Stimulated activated naive CD4-positive, alpha-beta T cell treated with Interleukin-2 at 50 U/mL for 16 hours (primary cell): Measurements from ENCODE around the gene SPTAN1.
"Not testable (repeated sequence)": the region's sequence is repeated elsewhere in the genome, so short reads cannot be mapped to it uniquely, and the experiment has no call there.

ENCODE experiments used
- DNase-seq: peaks from one replicate; lab custom pipeline; 2025; lab: John Stamatoyannopoulos, UW

SPTAN1 gene

DNA sequence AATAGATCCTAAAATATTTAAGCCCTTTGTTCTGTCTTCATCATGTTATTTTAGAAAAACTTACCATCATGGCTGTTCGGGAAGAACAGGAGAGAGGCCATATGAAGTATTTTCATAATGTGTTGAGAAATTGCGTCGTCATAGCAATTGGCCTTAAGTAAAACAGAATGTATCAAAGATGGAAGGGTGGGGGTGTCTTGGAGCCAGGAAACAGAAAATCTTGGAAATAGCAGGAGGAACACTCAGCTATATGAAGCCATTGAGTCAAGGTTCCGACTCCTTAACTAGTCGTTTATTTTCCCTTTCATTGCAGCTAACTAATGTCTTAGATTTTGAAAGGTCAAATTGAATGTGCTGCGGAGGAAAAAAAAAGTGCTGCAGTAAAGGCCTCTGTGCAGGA is 1.3 kb downstream of the SPTAN1 start:
- no peak for DNase-seq

GRCh38 chr9:128554155-128554862 is 1.9 kb downstream of the SPTAN1 start:
- DNase-seq = peak; percentile 34

- no peak for DNase-seq
These were observed 2.9 kb downstream of the SPTAN1 start for GRCh38 chr9:128555180-128555721.

GRCh38 chr9:128556276-128556675 is 3.9 kb downstream of the SPTAN1 start:
- no peak for DNase-seq

DNA sequence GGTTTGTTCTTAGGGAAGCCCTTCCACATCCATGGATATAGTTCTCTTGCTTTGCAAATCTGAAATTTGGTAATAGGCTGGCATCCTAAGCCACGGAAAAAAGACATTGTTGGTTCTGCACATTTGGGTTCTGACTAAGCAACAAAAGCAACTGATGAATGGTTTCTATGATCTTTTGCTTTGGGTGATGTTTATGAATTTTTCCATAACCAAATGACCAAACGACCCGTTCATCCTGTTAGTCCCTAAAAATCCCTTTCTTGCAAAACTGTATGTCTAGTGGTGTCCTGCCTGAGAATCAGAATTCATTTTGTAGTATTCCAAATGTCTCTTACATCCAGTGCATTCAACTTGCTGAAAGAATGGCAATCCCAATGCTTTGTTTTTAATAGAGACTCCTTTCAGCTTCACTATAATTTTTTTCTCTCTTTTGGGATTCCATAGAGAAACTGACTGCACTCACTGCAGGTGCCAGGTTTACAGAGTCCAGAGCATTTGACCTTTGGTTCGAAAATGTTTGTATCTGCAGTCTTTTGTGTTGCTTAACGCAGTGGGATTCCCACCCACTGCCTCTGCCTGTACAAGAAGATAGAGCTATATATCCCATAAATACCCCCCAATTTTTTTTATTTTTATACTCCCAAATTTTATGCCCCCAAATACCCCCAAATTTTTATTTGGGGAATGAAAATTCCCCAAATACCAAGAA is 4.7 kb downstream of the SPTAN1 start:
- no peak for DNase-seq

DNA sequence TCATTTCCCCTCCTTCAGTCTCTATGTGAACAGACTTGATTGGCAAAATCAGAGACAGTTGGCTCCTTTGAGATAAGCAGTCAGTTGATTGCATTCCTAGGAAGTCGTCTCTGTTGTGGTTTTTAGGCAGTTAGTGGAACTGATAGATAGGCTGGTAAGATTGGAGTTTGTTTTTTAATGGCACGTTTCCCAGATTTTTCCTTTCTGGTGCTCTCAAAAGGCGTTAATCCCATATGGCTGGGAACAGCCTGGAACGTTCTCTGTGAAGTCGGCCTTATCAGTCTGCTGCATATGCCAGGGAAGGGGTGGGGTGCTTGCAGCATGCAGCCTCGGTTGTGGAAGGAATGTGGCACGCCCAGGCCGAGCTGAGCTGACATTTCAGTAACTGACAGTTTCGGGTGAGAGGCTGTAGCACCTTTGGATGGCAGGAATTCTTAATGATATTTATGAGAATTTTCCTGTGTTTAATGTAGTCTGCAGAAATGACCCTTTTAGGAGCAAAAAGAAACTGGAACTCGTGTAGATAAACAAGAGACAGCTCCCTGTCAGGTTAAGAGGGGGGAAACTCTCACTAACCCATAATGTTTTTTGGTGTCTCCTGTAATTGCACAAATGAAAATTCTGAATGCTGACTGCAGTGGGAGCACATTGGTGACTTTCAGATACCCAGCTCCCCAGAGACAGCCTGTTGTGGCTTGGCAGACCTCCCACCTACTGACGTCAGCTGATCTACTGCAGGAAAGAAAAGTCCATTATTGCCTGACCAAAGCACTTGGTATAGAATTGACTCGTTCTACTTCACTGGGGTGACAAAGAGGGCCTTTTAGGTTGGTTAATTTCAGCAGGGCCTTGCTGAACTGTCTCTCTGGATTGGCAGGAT is 6.3 kb downstream of the SPTAN1 start:
- DNase-seq = peak; percentile 10

DNA sequence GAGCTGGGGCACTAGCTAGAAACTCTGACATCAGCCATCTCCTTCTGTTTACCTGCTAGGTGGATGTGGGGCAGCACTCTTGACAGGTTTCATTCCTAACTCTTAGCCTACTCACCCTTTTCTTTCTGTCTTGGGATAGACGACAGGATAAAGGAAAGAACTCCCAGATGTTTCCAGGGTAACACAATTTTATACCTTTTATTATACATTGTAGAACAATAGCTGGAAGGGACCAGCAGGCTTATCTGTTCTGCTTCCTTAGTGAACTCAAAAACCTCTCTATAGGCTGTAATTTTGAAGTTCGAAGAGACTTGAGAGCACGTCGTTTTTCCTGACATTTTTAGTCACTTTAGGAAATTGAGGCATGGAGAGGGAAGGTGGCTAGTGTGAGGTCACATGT is 13.2 kb downstream of the SPTAN1 start:
- DNase-seq = no peak

DNA sequence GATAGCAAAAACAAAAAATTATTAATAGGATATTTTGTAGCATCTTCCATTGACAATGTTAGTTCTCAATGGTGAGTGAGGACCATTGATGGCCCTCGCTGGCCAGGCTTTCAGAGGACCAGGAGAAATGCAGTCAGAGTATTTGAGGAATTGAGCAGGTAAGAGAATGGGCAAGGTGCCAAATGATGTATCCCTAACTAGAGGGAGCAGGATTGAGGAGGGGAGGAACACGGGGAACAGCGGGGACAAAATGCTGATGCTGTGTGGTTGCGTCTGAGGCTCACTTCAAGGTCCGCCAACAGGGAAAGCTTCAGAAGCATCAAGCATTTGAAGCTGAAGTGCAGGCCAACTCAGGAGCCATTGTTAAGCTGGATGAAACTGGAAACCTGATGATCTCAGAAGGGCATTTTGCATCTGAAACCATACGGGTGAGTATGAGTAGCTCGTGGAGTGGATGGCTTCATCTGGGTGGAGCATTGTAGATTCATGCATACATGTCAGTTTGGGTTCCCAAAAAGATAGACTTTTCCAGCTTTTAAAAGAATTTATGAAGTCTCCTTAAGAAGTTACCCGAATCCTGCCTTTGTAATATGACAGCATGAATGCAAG is 16.2 kb downstream of the SPTAN1 start:
- no peak for DNase-seq

DNA sequence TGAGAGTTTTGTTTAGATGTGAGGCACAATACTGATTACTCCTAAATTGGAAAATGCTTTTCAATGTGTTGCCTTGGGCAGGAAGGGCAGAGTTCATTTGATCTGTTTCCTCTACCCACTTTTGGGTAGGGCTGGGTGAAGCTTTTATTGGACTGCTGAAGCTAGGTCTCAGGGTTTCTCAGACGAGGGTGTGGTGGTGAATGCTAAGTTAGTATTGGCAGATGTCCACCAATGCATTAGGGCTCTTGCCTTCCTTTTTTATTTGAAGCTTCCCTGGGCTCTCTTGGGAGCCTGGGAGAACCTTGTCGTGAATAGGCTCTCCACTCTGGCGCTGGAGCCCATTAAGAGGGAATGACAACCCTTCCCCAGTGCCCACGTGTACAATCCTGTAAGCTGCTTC is 23.1 kb downstream of the SPTAN1 start:
- DNase-seq = no peak

DNA sequence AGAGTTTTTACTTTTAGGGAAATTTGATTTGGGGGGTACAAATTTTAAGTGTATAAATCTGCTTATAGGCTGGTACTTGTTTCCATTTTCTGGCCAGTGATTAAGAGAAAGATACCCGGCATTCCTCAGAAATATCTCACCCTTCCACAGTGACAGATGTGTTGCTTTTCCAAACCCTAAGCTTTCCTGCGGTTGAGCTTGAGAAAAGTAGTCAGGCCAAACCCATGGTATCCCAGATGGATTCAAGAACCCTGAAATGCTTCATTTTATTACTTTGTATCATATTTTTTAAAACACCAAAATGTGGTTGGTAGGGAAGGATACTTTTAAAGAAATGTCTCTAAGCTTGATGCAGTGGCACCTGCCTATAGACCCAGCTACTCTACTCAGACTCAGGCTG is 23.5 kb downstream of the SPTAN1 start:
- no peak for DNase-seq

GRCh38 chr9:128577206-128577605 is 24.8 kb downstream of the SPTAN1 start:
- no peak for DNase-seq

DNA sequence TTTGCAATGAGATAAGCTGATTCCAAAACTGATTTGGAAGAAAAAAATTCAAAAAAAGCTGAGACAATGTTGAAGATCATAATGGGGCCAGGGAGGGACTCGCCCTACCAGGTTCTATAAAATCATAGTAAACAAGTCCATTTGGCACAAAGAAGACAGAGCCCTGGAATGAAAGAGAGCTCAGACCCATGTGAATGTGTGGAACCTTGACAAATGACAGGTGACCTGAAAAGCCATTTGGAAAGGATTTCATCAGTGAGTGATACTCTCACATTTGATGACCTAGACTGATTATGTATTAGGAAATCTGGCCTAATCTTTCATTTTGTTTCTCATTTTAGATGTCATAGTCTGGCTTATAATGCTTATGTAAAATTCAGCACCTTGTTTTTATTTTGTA is 26.8 kb downstream of the SPTAN1 start:
- DNase-seq = no peak

GRCh38 chr9:128580731-128581130 is 28.3 kb downstream of the SPTAN1 start:
- no peak for DNase-seq

DNA sequence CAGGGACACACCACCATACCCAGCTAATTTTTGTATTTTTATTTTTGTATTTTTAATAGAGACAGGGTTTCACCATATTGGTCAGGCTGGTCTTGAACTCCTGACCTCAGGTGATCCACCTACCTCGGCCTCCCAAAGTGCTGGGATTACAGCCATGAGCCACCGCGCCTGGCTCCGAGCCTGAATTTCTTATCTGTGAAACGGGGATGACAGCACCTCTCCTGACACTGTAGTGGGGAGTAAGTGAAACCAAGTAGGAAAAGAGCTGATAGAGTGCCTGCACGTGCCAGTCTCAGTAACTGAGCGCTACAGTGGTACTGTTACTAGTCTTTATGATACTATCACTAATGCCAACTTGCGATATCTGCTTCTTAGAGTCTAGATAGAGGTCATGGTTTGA is 32.8 kb downstream of the SPTAN1 start:
- not testable (repeated sequence) for DNase-seq

DNA sequence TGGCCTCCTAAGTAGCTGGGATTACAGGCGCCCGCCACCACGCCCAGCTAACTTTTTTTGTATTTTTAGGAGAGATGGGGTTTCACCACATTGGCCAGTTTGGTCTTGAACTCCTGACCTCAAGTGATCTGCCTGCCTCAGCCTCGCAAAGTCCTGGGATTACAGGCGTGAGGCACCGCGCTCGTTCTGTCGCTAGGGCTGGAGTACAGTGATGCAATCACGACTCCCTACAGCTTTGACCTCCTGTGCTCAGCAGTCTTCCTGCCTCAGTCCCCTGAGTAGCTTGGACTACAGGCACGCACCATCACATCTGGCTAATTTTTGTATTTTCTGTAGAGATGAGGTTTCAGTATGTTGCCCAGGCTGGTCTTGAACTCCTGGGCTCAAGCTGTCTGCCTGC is 34.5 kb downstream of the SPTAN1 start:
- not testable (repeated sequence) for DNase-seq

- peak; percentile 19 for DNase-seq
These were observed 35.1 kb downstream of the SPTAN1 start for GRCh38 chr9:128587453-128587852.

GRCh38 chr9:128588581-128589233 is 36.3 kb downstream of the SPTAN1 start:
- no peak for DNase-seq

GRCh38 chr9:128593039-128593438 is 40.7 kb downstream of the SPTAN1 start:
- no peak for DNase-seq

DNA sequence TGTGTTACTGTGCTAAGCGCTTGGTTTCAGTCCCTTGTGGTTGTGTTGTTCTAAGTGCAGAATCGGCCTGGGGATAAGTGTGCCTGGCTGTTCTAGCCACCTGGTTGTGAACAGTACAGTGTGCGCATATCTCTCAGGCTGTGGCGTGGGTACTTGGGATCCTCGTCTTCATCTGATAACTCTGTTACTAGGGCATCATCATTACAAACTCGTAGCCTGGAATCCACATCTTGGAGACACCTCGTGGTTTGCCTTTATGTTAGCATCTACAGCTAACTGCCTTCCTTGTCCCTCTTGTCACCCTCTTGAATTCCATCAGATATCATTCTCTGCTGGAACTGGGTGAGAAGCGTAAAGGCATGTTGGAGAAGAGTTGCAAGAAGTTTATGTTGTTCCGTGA is 41.5 kb downstream of the SPTAN1 start:
- no peak for DNase-seq

GRCh38 chr9:128595471-128595870 is 43.1 kb downstream of the SPTAN1 start:
- DNase-seq = no peak

DNA sequence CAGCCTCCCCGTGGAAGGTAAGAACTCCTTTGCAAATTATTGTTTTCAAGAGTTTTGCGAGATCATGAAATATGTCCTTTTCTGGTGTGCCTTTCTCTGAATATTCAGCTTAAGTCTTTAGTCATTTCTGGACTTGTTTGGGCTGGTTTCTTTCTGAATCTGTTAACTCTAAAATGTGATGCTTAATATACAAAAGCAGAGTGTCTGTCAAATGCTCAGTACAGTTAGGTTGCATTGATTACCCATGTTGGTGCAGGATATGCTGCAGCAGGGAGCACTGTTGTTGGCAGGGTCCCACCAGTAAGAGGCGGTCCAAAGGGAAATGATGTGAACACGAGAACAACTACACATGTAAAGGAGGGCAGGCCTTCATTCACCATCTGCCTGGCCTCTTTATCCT is 47.7 kb downstream of the SPTAN1 start:
- no peak for DNase-seq

GRCh38 chr9:128603697-128604096 is 51.3 kb downstream of the SPTAN1 start:
- no peak for DNase-seq
